ENCODE measurements around the gene ZSCAN20. TPM values are rescaled to one million over a fixed set of nuclear protein-coding genes. Genes with fewer than 3 reads are reported as not detected.

Gene ZSCAN20
- total RNA-seq, 4 donors from 2014 or later = 2.7 to 7.0 (median 4.2) TPM

GRCh38 chr1:33512226-33513011, 40.0 kb downstream of the ZSCAN20 start:
- Histone ChIP-seq H3K36me3 (no peaks in the 10 kb centered on the region), H3K27me3 (no peaks in the 10 kb centered on the region), H3K4me1 (no peaks in the 10 kb centered on the region), H3K9me3 (no peaks in the 10 kb centered on the region), H3K4me3 (no peak overlapping the region), H3K27ac (no peak overlapping the region)
- no peak for DNase-seq
- TF ChIP-seq, protein P1, sequence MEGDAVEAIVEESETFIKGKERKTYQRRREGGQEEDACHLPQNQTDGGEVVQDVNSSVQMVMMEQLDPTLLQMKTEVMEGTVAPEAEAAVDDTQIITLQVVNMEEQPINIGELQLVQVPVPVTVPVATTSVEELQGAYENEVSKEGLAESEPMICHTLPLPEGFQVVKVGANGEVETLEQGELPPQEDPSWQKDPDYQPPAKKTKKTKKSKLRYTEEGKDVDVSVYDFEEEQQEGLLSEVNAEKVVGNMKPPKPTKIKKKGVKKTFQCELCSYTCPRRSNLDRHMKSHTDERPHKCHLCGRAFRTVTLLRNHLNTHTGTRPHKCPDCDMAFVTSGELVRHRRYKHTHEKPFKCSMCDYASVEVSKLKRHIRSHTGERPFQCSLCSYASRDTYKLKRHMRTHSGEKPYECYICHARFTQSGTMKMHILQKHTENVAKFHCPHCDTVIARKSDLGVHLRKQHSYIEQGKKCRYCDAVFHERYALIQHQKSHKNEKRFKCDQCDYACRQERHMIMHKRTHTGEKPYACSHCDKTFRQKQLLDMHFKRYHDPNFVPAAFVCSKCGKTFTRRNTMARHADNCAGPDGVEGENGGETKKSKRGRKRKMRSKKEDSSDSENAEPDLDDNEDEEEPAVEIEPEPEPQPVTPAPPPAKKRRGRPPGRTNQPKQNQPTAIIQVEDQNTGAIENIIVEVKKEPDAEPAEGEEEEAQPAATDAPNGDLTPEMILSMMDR (IDR thresholded peaks at IDR 0.05 in 4 of 5, conservative IDR thresholded peaks at IDR 0.05 in 1 of 5) = no peak
- no peak for TF ChIP-seq POLR2A (IDR thresholded peaks at IDR 0.05)
- ATAC-seq = no peak
- in situ Hi-C loops (cut with MboI; ENCODE audit: low sequenced_read_pairs in 4 of 4) (no loop called here), intact Hi-C loops (cut with DNase I; ENCODE audit: low total_unique reads) (no loop called here)

GRCh38 chr1:33515112-33515511, 42.7 kb downstream of the ZSCAN20 start:
- H3K4me3 ChIP-seq = no peak overlapping the region
- ATAC-seq (no peak), DNase-seq (no peak)
- no peaks in the 10 kb centered on the region for H3K27me3 ChIP-seq
- in situ Hi-C loops (cut with MboI; ENCODE audit: low sequenced_read_pairs in 4 of 4) = no loop called here
- TF ChIP-seq, protein P1 (IDR thresholded peaks at IDR 0.05 in 4 of 5, conservative IDR thresholded peaks at IDR 0.05 in 1 of 5) = no peak
- TF ChIP-seq POLR2A (IDR thresholded peaks at IDR 0.05) = no peak
- no peaks in the 10 kb centered on the region for H3K9me3 ChIP-seq
- H3K27ac ChIP-seq = no peak overlapping the region
- intact Hi-C loops (cut with DNase I; ENCODE audit: low total_unique reads) = no loop called here
- H3K36me3 ChIP-seq = no peaks in the 10 kb centered on the region
- no peaks in the 10 kb centered on the region for H3K4me1 ChIP-seq

DNA sequence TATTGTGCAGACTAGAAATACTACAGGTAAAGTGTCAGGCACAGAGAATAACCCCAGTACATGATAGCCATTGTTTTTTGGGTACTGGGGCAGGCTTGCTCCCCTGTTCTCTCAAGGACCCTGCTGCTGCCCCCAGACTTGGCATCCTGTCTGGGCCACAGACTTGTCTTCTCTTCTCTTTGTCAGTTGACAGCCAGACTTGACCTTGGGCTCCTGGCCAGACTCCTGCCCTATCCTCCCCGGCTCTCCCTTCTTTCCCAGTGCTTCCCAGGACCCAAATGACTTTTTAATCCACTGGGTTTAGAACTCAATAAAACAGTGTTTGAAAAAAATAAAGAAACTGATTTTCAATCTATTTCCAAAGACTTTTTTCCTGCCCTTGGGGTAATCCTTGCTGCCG, 43.2 kb downstream of the ZSCAN20 start:
- no peaks in the 10 kb centered on the region for H3K4me1 ChIP-seq
- in situ Hi-C loops (cut with MboI; ENCODE audit: low sequenced_read_pairs in 4 of 4) = no loop called here
- ATAC-seq (no peak), DNase-seq (no peak)
- intact Hi-C loops (cut with DNase I; ENCODE audit: low total_unique reads) = no loop called here
- H3K36me3 ChIP-seq = no peaks in the 10 kb centered on the region
- no peak overlapping the region for H3K27ac ChIP-seq
- TF ChIP-seq POLR2A (IDR thresholded peaks at IDR 0.05) = no peak
- TF ChIP-seq, protein P1 (IDR thresholded peaks at IDR 0.05 in 4 of 5, conservative IDR thresholded peaks at IDR 0.05 in 1 of 5) = no peak
- H3K4me3 ChIP-seq = no peak overlapping the region
- H3K9me3 ChIP-seq = no peaks in the 10 kb centered on the region
- no peaks in the 10 kb centered on the region for H3K27me3 ChIP-seq

GRCh38 chr1:33516428-33516827, 44.0 kb downstream of the ZSCAN20 start:
- intact Hi-C loops (cut with DNase I; ENCODE audit: low total_unique reads) = no loop called here

More at GRCh38 chr1:33516428-33516827, 44.0 kb downstream of the ZSCAN20 start:
- DNase-seq (no peak), ATAC-seq (no peak)
- Histone ChIP-seq H3K4me1 (no peaks in the 10 kb centered on the region), H3K9me3 (no peaks in the 10 kb centered on the region), H3K27ac (no peak overlapping the region), H3K4me3 (no peak overlapping the region), H3K27me3 (no peaks in the 10 kb centered on the region), H3K36me3 (no peaks in the 10 kb centered on the region)
- in situ Hi-C loops (cut with MboI; ENCODE audit: low sequenced_read_pairs in 4 of 4) = no loop called here
- no peak for TF ChIP-seq POLR2A (IDR thresholded peaks at IDR 0.05)
- TF ChIP-seq, protein P1 (IDR thresholded peaks at IDR 0.05 in 4 of 5, conservative IDR thresholded peaks at IDR 0.05 in 1 of 5) = no peak

All from gastrocnemius medialis (tissue), 4 donors.